Measurements from ENCODE around the gene MOB3B.

MOB3B gene

GRCh38 chr9:27476870-27477515, 52.6 kb downstream of the MOB3B start:
- no peak for TF ChIP-seq CTCF (IDR thresholded peaks at IDR 0.05; ENCODE audit: low read depth, low read length)
- no peak overlapping the region for H3K4me3 ChIP-seq (ENCODE audit: low read depth, low read length)

- no peak overlapping the region for H3K4me3 ChIP-seq (ENCODE audit: low read depth, low read length)
- TF ChIP-seq CTCF (IDR thresholded peaks at IDR 0.05; ENCODE audit: low read depth, low read length) = no peak
Observed at GRCh38 chr9:27475057-27475595, 54.5 kb downstream of the MOB3B start.

GRCh38 chr9:27474305-27474704, 55.3 kb downstream of the MOB3B start:
- no peak overlapping the region for H3K4me3 ChIP-seq (ENCODE audit: low read depth, low read length)
- no peak for TF ChIP-seq CTCF (IDR thresholded peaks at IDR 0.05; ENCODE audit: low read depth, low read length)

- no peak for TF ChIP-seq CTCF (IDR thresholded peaks at IDR 0.05; ENCODE audit: low read depth, low read length)
- no peak overlapping the region for H3K4me3 ChIP-seq (ENCODE audit: low read depth, low read length)
Observed at GRCh38 chr9:27473111-27473529, 56.5 kb downstream of the MOB3B start.

- TF ChIP-seq CTCF (IDR thresholded peaks at IDR 0.05; ENCODE audit: low read depth, low read length) = no peak
- H3K4me3 ChIP-seq (ENCODE audit: low read depth, low read length) = no peak overlapping the region
Observed at GRCh38 chr9:27472195-27472594, 57.4 kb downstream of the MOB3B start.

GRCh38 chr9:27471789-27472188, 57.8 kb downstream of the MOB3B start:
- TF ChIP-seq CTCF (IDR thresholded peaks at IDR 0.05; ENCODE audit: low read depth, low read length) = no peak
- no peak overlapping the region for H3K4me3 ChIP-seq (ENCODE audit: low read depth, low read length)

- no peak for TF ChIP-seq CTCF (IDR thresholded peaks at IDR 0.05; ENCODE audit: low read depth, low read length)
- H3K4me3 ChIP-seq (ENCODE audit: low read depth, low read length) = no peak overlapping the region
Observed at GRCh38 chr9:27471366-27471765, 58.2 kb downstream of the MOB3B start.

Data from WI38 (cell line).